ENCODE measurements around the gene KLHL11. TPM values are rescaled to one million over a fixed set of nuclear protein-coding genes. Genes with fewer than 3 reads are reported as not detected.

The KLHL11 gene
- total and polyA plus RNA-seq, 2 of the 8 experiments (the other 6 are each of a cell fraction or from before 2014, with no cell fraction given) = 4.2 to 13.7 TPM

GRCh38 chr17:41822216-41823140, 42.7 kb downstream of the KLHL11 start:
- Histone ChIP-seq H4K91ac (replicated peaks; ENCODE audit: insufficient read length, low read length) (no peak overlapping the region), H3K27ac (ENCODE audit: low read depth, low read length) (no peak overlapping the region), H2BK5ac (ENCODE audit: low read depth, low read length) (no peak overlapping the region), H3K18ac (ENCODE audit: extremely low read depth, low read length) (no peak overlapping the region), H4K8ac (ENCODE audit: extremely low read depth, insufficient read depth, low read length) (no peak overlapping the region), H3K4ac (replicated peaks; ENCODE audit: insufficient read length, low read depth, low read length) (no peak overlapping the region), H3K9me3 (ENCODE audit: insufficient read depth in 2 of 2, low read depth in 1 of 2, low read length in 1 of 2) (no peaks in the 10 kb centered on the region), H2BK20ac (ENCODE audit: low read length) (no peak overlapping the region), H3K56ac (replicated peaks; ENCODE audit: insufficient read length, low read depth, low read length) (no peak overlapping the region), H3K36me3 (ENCODE audit: control insufficient read depth in 2 of 4, insufficient read depth in 4 of 4, low read length in 3 of 4) (peaks cover 6 to 49% (median 11%) of the 10 kb centered on the region in 4 experiments; a peak in 7 of 8 replicates), H3K23ac (ENCODE audit: insufficient read length) (no peak overlapping the region), H2BK120ac (replicated peaks; ENCODE audit: low read depth, low read length) (no peak overlapping the region), H3K79me2 (ENCODE audit: control insufficient read depth in 1 of 2, insufficient read depth in 2 of 2, low read length in 2 of 2) (no peaks in the 10 kb centered on the region), H4K20me1 (replicated peaks in 1 of 2; ENCODE audit: control insufficient read depth in 1 of 2, insufficient read depth in 2 of 2, low read length in 2 of 2) (peaks cover 1 to 6% of the 10 kb centered on the region in 2 experiments), H2BK12ac (ENCODE audit: low read depth, low read length) (no peak overlapping the region), H2BK15ac (ENCODE audit: low read length) (no peak overlapping the region), H4K5ac (ENCODE audit: insufficient read length, low read depth, low read length) (no peak overlapping the region), H3K4me3 (ENCODE audit: extremely low read depth in 1 of 4, insufficient read depth in 2 of 4, low read depth in 3 of 4, low read length in 4 of 4) (no peak overlapping the region), H3K4me2 (ENCODE audit: insufficient read depth in 1 of 2, low read depth in 2 of 2, low read length in 2 of 2) (no peak overlapping the region), H2AFZ (ENCODE audit: low read length) (no peak overlapping the region), H3K27me3 (replicated peaks in 1 of 4; ENCODE audit: control insufficient read depth in 3 of 4, extremely low read depth in 1 of 4, insufficient read depth in 3 of 4, low read length in 3 of 4) (no peaks in the 10 kb centered on the region), H3K79me1 (ENCODE audit: low read depth, low read length) (peaks cover 2% of the 10 kb centered on the region; the same call in 1 of the 2 replicates), H3K23me2 (ENCODE audit: low read depth, low read length) (no peaks in the 10 kb centered on the region; the same call in 1 of the 2 replicates), H3K14ac (ENCODE audit: insufficient read length) (no peak overlapping the region), H2AK5ac (ENCODE audit: low read depth, low read length) (no peak overlapping the region), H3K9ac (replicated peaks in 1 of 4; ENCODE audit: extremely low read depth in 1 of 4, low read depth in 3 of 4, low read length in 3 of 4) (no peak overlapping the region), H3K4me1 (replicated peaks in 1 of 4; ENCODE audit: control insufficient read depth in 3 of 4, insufficient read depth in 4 of 4, low read length in 3 of 4) (peaks cover 0 to 20% (median 13%) of the 10 kb centered on the region in 4 experiments; a peak in 6 of 7 replicates)
- ChIA-PET CTCF (ENCODE audit: partially characterized antibody) (interaction anchor here (1.2 to 4.1 kb wide), 3 partner anchors 10 to 36 kb away, joined by 4 to 16 read pairs (median 6); partner anchors contain the start of genes FKBP10, JUP and P3H4), POLR2A (ENCODE audit: partially characterized antibody) (interaction anchor here (0.7 to 5.6 kb wide), 11 partner anchors 8 to 96 kb away, joined by 3 to 40 read pairs (median 5); partner anchors contain the start of genes ACLY, FKBP10, HAP1 and KLHL11)
- FAIRE-seq = no peak
- no peak for DNase-seq (ENCODE audit: low read depth in 1 of 2, low spot score in 2 of 2)
- WGBS, 2 experiments (ENCODE audit: extremely low coverage in 1 of 2, insufficient coverage in 1 of 2, insufficient read length in 1 of 2, insufficient replicate concordance in 2 of 2, low coverage in 1 of 2, low lambda C conversion rate in 2 of 2, missing lambda C conversion rate in 1 of 2) = 92% methylated on average over 12 of the region's 12 CpGs; no CpG with 5 or more reads in 1 of the 2 experiments
- TF ChIP-seq FOSL1 (IDR thresholded peaks at IDR 0.05; ENCODE audit: insufficient read depth, low read depth, low read length) (no peak), SAP30 (IDR thresholded peaks at IDR 0.05; ENCODE audit: insufficient read depth, insufficient replicate concordance, low read length) (no peak), SIRT6 (IDR thresholded peaks at IDR 0.05; ENCODE audit: low read length) (no peak), EZH2 (IDR thresholded peaks at IDR 0.05; ENCODE audit: low read depth, low read length, severe bottlenecking) (no peak), CHD1 (IDR thresholded peaks at IDR 0.05; ENCODE audit: low read depth, low read length) (no peak), SIN3A (conservative IDR thresholded peaks at IDR 0.05 in 1 of 2, IDR thresholded peaks at IDR 0.05 in 1 of 2; ENCODE audit: low read depth in 1 of 2, low read length in 2 of 2) (no peak), GABPA (IDR thresholded peaks at IDR 0.05; ENCODE audit: borderline replicate concordance, insufficient read depth, low read length) (no peak), TAF1 (IDR thresholded peaks at IDR 0.05; ENCODE audit: low read depth, low read length) (no peak), CBX8 (IDR thresholded peaks at IDR 0.05; ENCODE audit: borderline replicate concordance, low read depth, low read length) (no peak), BACH1 (IDR thresholded peaks at IDR 0.05; ENCODE audit: low read length) (no peak), KDM5A (IDR thresholded peaks at IDR 0.05; ENCODE audit: low read length) (no peak)

Data from H1 (cell line).